Keratinocyte (primary cell): ENCODE data around the gene TDP1. TPM values are rescaled to one million over a fixed set of nuclear protein-coding genes. Genes with fewer than 3 reads are reported as not detected.

Experiments
- DNase-seq: peaks from one replicate; pipeline ENCODE4 v3.0.0-alpha.2; 2011; ENCODE audit warnings: low read depth, missing footprints, low spot score
- FAIRE-seq: peaks from 2 replicates; lab custom pipeline; 2011; peaks lifted over from hg19 to GRCh38; lab: Jason Lieb, UNC
- H2AFZ ChIP-seq: 2 replicates; pipeline ENCODE4 v1.6.0; 2012; ENCODE audit warnings: low read length, control low read depth, inconsistent platforms; ENCODE audit not compliant: control insufficient read depth
- H3K27ac ChIP-seq: 2 replicates; pipeline ENCODE4 v1.5.1; 2011; ENCODE audit warnings: low read length; ENCODE audit not compliant: control insufficient read depth, insufficient read depth
- H3K27me3 ChIP-seq: 3 replicates; pipeline ENCODE4 v1.6.0; 2011; ENCODE audit warnings: low read length; ENCODE audit not compliant: control insufficient read depth, insufficient read depth; ENCODE audit errors: extremely low read depth
- H3K36me3 ChIP-seq, 2 experiments: 2 replicates in 1 of 2; 3 replicates in 1 of 2; pipeline ENCODE4 v1.5.1; 2011; ENCODE audit warnings: low read length in 2 of 2, mild to moderate bottlenecking in 1 of 2; ENCODE audit not compliant: control insufficient read depth in 2 of 2, insufficient read depth in 2 of 2; ENCODE audit errors: extremely low read depth in 1 of 2
- H3K4me1 ChIP-seq: 3 replicates; pipeline ENCODE4 v1.5.1; 2011; ENCODE audit warnings: low read length; ENCODE audit not compliant: control insufficient read depth, insufficient read depth; ENCODE audit errors: extremely low read depth
- H3K4me2 ChIP-seq: 3 replicates; pipeline ENCODE4 v1.6.0; 2011; ENCODE audit warnings: low read depth, low read length; ENCODE audit not compliant: control insufficient read depth, insufficient read depth; ENCODE audit errors: extremely low read depth
- H3K4me3 ChIP-seq, 3 experiments: fragments of 200-600 bp in 1 of 3; sonication (generic) in 1 of 3; 2 replicates in 2 of 3; 3 replicates in 1 of 3; pipeline ENCODE4 v1.5.1; 2011 to 2016; ENCODE audit warnings: low read length in 3 of 3, mild to moderate bottlenecking in 3 of 3, control low read depth in 2 of 3, inconsistent platforms in 1 of 3, low read depth in 1 of 3, mixed read lengths in 1 of 3, mixed run types in 1 of 3, moderate library complexity in 1 of 3; ENCODE audit not compliant: control insufficient read depth in 2 of 3, insufficient read depth in 2 of 3; ENCODE audit errors: extremely low read depth in 1 of 3
- H3K79me2 ChIP-seq: 2 replicates; pipeline ENCODE4 v1.6.0; 2012; ENCODE audit warnings: low read length; ENCODE audit not compliant: control insufficient read depth, insufficient read depth
- H3K9ac ChIP-seq: 3 replicates; pipeline ENCODE4 v1.6.0; 2011; ENCODE audit warnings: low read length; ENCODE audit not compliant: control insufficient read depth, insufficient read depth; ENCODE audit errors: extremely low read depth
- H3K9me1 ChIP-seq: 3 replicates; pipeline ENCODE4 v1.6.0; 2011; ENCODE audit warnings: low read length; ENCODE audit not compliant: control insufficient read depth, insufficient read depth; ENCODE audit errors: extremely low read depth
- H3K9me3 ChIP-seq: 2 replicates; pipeline ENCODE4 v1.5.1; 2012; ENCODE audit warnings: low read depth, low read length; ENCODE audit not compliant: control insufficient read depth
- H4K20me1 ChIP-seq: 3 replicates; pipeline ENCODE4 v1.6.0; 2011; ENCODE audit warnings: low read length; ENCODE audit not compliant: control insufficient read depth, insufficient read depth; ENCODE audit errors: extremely low read depth
- EZH2 ChIP-seq: IDR thresholded peaks from one replicate; pipeline ENCODE4 v1.6.1; 2012; ENCODE audit warnings: inconsistent platforms, mild to moderate bottlenecking, low read length, moderate library complexity
- dilution Hi-C: fragments of 300-500 bp; cut with MboI; formaldehyde crosslinking; loops from one replicate; pipeline ENCODE4 v1.7.0; 2020; ENCODE audit warnings: low sequenced_read_pairs; ENCODE audit not compliant: extremely low pct_ligation_motif_present
- polyA plus RNA-seq, 5 experiments: library from polyadenylated mRNA; depleted of rRNA in 3 of 5; stranded (reverse) in 3 of 5; stranded (forward) in 1 of 5; unstranded in 1 of 5; fragments of >200 nt; gene quantifications; 1 replicate in 1 of 5; 2 replicates in 3 of 5; 3 replicates in 1 of 5; pipeline versions ENCODE4 v1.2.1 to v1.2.3, GENCODE V29; 2011 to 2012; ENCODE audit warnings: missing spikeins in 2 of 5, low read depth in 1 of 5, low replicate concordance in 1 of 5
- TF ChIP-seq, protein P1 (sequence below), 3 experiments: IDR thresholded peaks in 1 of 3; conservative IDR thresholded peaks in 1 of 3; optimal IDR thresholded peaks in 1 of 3; 2 replicates in 2 of 3; 3 replicates in 1 of 3; pipeline versions ENCODE3 to v1.5.1; 2011; ENCODE audit warnings: low read length in 3 of 3, mild to moderate bottlenecking in 3 of 3, moderate library complexity in 2 of 3, control low read depth in 1 of 3, inconsistent platforms in 1 of 3; ENCODE audit not compliant: insufficient read depth in 2 of 3; ENCODE audit errors: extremely low read depth in 1 of 3

TDP1 gene
- polyA plus RNA-seq, 1 donor (not counting 4 experiments of a cell fraction or from before 2014, with no cell fraction given): 24.9 TPM

DNA sequence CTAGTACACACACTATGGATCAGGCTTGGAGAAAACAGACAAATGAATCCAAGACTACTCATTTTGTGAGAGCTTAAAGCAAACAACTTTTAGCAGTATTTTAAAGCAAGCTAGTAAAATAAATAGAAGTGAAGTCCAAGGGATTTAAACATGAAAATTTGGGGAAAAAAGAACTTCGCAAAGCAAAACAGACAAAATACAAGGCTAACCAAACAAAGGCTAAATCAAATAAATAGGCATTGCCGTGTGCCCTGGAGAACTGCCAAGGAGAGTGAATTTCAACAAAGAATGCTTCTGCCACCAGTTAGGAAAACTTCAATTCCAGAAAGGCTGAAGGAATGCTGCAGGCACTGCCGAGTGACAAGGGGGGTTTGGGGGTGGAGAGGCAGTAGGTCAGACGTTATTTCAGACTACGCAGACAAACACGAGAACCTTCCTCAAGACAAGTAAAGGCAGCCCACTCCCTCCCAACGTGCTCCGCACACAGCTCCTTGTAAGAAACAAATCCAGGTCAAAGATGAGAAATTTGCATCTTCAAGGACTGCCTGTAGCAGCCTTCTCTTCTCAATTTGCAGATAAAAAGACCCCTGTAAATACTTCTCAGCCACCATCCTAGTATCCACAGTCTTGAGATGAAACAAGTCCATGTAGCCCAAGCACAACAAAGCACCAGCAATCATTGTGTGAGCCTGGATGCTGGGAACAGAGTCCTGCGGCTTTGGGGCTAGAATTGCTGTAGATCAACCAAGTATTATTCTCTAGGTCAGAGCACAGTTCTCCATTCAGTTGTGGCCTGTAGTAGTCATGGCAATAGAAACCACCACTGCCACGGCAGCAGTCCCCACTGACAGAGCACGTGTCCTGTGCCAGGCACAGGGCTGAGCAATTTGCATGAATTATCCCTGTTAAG is 44.5 kb upstream of the TDP1 start:
- H3K4me1 ChIP-seq: peaks cover 20% of the 10 kb centered on the region
- H2AFZ ChIP-seq: no peak overlapping the region
- H4K20me1 ChIP-seq: no peaks in the 10 kb centered on the region
- no peaks in the 10 kb centered on the region for H3K79me2 ChIP-seq
- FAIRE-seq (no peak), DNase-seq (no peak)
- H3K9ac ChIP-seq: no peak overlapping the region
- H3K27me3 ChIP-seq: no peaks in the 10 kb centered on the region
- no peak overlapping the region for H3K27ac ChIP-seq
- H3K9me3 ChIP-seq: no peaks in the 10 kb centered on the region
- H3K9me1 ChIP-seq: no peaks in the 10 kb centered on the region
- no peak overlapping the region for H3K4me3 ChIP-seq
- H3K4me2 ChIP-seq: no peak overlapping the region
- TF ChIP-seq, protein P1, sequence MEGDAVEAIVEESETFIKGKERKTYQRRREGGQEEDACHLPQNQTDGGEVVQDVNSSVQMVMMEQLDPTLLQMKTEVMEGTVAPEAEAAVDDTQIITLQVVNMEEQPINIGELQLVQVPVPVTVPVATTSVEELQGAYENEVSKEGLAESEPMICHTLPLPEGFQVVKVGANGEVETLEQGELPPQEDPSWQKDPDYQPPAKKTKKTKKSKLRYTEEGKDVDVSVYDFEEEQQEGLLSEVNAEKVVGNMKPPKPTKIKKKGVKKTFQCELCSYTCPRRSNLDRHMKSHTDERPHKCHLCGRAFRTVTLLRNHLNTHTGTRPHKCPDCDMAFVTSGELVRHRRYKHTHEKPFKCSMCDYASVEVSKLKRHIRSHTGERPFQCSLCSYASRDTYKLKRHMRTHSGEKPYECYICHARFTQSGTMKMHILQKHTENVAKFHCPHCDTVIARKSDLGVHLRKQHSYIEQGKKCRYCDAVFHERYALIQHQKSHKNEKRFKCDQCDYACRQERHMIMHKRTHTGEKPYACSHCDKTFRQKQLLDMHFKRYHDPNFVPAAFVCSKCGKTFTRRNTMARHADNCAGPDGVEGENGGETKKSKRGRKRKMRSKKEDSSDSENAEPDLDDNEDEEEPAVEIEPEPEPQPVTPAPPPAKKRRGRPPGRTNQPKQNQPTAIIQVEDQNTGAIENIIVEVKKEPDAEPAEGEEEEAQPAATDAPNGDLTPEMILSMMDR (optimal IDR thresholded peaks at IDR 0.05 in 1 of 3, IDR thresholded peaks at IDR 0.05 in 1 of 3, conservative IDR thresholded peaks at IDR 0.05 in 1 of 3; ENCODE audit: extremely low read depth in 1 of 3, insufficient read depth in 2 of 3, low read length in 3 of 3): no peak
- TF ChIP-seq EZH2: no peak
- no peaks in the 10 kb centered on the region for H3K36me3 ChIP-seq
- dilution Hi-C loops: no loop called here

DNA sequence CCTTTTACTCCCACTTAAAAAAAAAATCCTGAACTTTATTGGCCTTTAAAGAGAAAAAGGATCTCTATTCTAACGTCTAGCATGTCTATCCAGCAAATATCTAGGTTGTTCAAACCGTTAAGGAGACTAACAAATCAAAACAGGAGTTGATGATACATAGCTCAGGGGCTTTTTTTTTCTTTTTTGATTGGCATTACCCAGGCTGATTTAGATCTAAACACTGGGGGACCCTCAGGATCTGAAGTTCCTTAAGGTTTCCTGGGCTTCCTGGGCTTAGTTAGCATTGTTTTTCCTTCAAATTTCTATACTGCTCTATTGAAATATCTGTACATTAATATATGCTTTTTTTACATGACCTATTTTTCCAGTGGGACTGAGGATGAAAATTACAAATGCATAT is 43.5 kb upstream of the TDP1 start:
- Histone ChIP-seq H3K4me3 (no peak overlapping the region), H3K27ac (peak overlapping the region; percentile 71), H3K27me3 (no peaks in the 10 kb centered on the region), H3K9me1 (no peaks in the 10 kb centered on the region), H3K36me3 (no peaks in the 10 kb centered on the region), H2AFZ (no peak overlapping the region), H3K9me3 (no peaks in the 10 kb centered on the region), H3K4me2 (peak overlapping the region; percentile 36), H3K4me1 (peaks cover 26% of the 10 kb centered on the region), H4K20me1 (no peaks in the 10 kb centered on the region), H3K9ac (peak overlapping the region; percentile 46), H3K79me2 (no peaks in the 10 kb centered on the region)
- FAIRE-seq (no peak), DNase-seq (no peak)
- dilution Hi-C loops: no loop called here
- TF ChIP-seq, protein P1 (optimal IDR thresholded peaks at IDR 0.05 in 1 of 3, IDR thresholded peaks at IDR 0.05 in 1 of 3, conservative IDR thresholded peaks at IDR 0.05 in 1 of 3; ENCODE audit: extremely low read depth in 1 of 3, insufficient read depth in 2 of 3, low read length in 3 of 3): no peak
- TF ChIP-seq EZH2: no peak
